Right ventricle myocardium superior (tissue), 1 donor: ENCODE data around the gene SLK. TPM values are rescaled to one million over a fixed set of nuclear protein-coding genes. Genes with fewer than 3 reads are reported as not detected.

ENCODE experiments used
- ATAC-seq: fragments of 200-7000 bp; cut with Tn5 transposase; one replicate; pipeline ENCODE4 v1.9.1; 2020; ENCODE audit warnings: mild to moderate bottlenecking; ENCODE audit not compliant: poor library complexity
- DNase-seq: peaks from one replicate; pipeline ENCODE4 v3.0.0-alpha.2; 2020
- intact Hi-C: fragments of 100-400 bp; cut with DNase I; formaldehyde crosslinking; loops from one replicate; pipeline ENCODE4 v1.11.2; 2022
- total RNA-seq: library from RNA; stranded (reverse); fragmentation: NEBNext Ultra II Directional; extraction: Animal tissue kit (Norgen Biotek cat#: 25700); gene quantifications from one replicate; pipeline ENCODE4 v1.2.1, GENCODE V29; 2021
- donor health status: DM: no; HTN: yes; CAD: no; lungs with severe emphysema.

SLK gene
- total RNA-seq, 1 donor from 2014 or later = 28.1 TPM

- DNase-seq = no peak
- ATAC-seq = no peak
- intact Hi-C loops = no loop called here
Observed at GRCh38 chr10:103934308-103934707, 32.6 kb upstream of the SLK start.

- DNase-seq = no peak
- no peak for ATAC-seq
- intact Hi-C loops = no loop called here
Observed at GRCh38 chr10:103936022-103936421, 30.9 kb upstream of the SLK start.

- DNase-seq (no peak), ATAC-seq (no peak)
- intact Hi-C loops = no loop called here
Observed at GRCh38 chr10:103939522-103939921, 27.4 kb upstream of the SLK start.

- DNase-seq = no peak
- intact Hi-C loops = no loop called here
- no peak for ATAC-seq
Observed at GRCh38 chr10:103941801-103942200, 25.1 kb upstream of the SLK start.

- DNase-seq = no peak
- intact Hi-C loops = no loop called here
- ATAC-seq = no peak
Observed at GRCh38 chr10:103942866-103943265, 24.1 kb upstream of the SLK start.

GRCh38 chr10:103947799-103948516, 19.0 kb upstream of the SLK start:
- ATAC-seq = no peak
- intact Hi-C loops = no loop called here
- no peak for DNase-seq

GRCh38 chr10:103949728-103950127, 17.2 kb upstream of the SLK start:
- DNase-seq (no peak), ATAC-seq (no peak)
- intact Hi-C loops = no loop called here

GRCh38 chr10:103951183-103951582, 15.8 kb upstream of the SLK start:
- DNase-seq (no peak), ATAC-seq (no peak)
- intact Hi-C loops = no loop called here

GRCh38 chr10:103951942-103952341, 15.0 kb upstream of the SLK start:
- ATAC-seq = no peak
- no peak for DNase-seq
- intact Hi-C loops = no loop called here

- ATAC-seq (no peak), DNase-seq (no peak)
- intact Hi-C loops = no loop called here
Observed at GRCh38 chr10:103954543-103954942, 12.4 kb upstream of the SLK start.

GRCh38 chr10:103958996-103959395, 7.9 kb upstream of the SLK start:
- no peak for ATAC-seq
- DNase-seq = no peak
- intact Hi-C loops = no loop called here

GRCh38 chr10:103960103-103960502, 6.8 kb upstream of the SLK start:
- intact Hi-C loops = loop anchor here (10.0 kb wide), 1 partner anchor 165 kb away; the partner anchor contains the start of gene SFR1
- DNase-seq (no peak), ATAC-seq (no peak)

- ATAC-seq = peak; percentile 49
- no peak for DNase-seq
- intact Hi-C loops = loop anchor here (2.0 to 10.0 kb wide), 2 partner anchors 49 to 157 kb away; partner anchors contain the start of genes SFR1 and STN1
Observed at GRCh38 chr10:103967448-103968071, 620 bp downstream of the SLK start.

GRCh38 chr10:103968441-103969391, 1.8 kb downstream of the SLK start:
- ATAC-seq = no peak
- intact Hi-C loops = loop anchor here (10.0 kb wide), 1 partner anchor 156 kb away; the partner anchor contains the start of gene SFR1

GRCh38 chr10:103969436-103969835, 2.5 kb downstream of the SLK start:
- intact Hi-C loops = loop anchor here (10.0 kb wide), 1 partner anchor 155 kb away; the partner anchor contains the start of gene SFR1
- DNase-seq (no peak), ATAC-seq (no peak)

More at GRCh38 chr10:103968441-103969391, 1.8 kb downstream of the SLK start:
- DNase-seq = no peak

- intact Hi-C loops = loop anchor here (10.0 kb wide), 1 partner anchor 155 kb away; the partner anchor contains the start of gene SFR1
- no peak for ATAC-seq
- DNase-seq = no peak
Observed at GRCh38 chr10:103969857-103970627, 3.1 kb downstream of the SLK start.

- DNase-seq (no peak), ATAC-seq (no peak)
- intact Hi-C loops = no loop called here
Observed at GRCh38 chr10:103975169-103975568, 8.2 kb downstream of the SLK start.

- intact Hi-C loops = no loop called here
- DNase-seq (no peak), ATAC-seq (no peak)
Observed at GRCh38 chr10:103977204-103977603, 10.3 kb downstream of the SLK start.
